SK-N-SH treated with all-trans-retinoic acid at 6 μM for 48 hours (cell line): ENCODE measurements around the gene MAFB.

ENCODE experiments used
- ARNTL ChIP-seq: fragments of 450-650 bp; formaldehyde crosslinking; IDR thresholded peaks from 2 replicates; pipeline ENCODE4 v1.5.0; 2020; ENCODE audit warnings: low read depth, mild to moderate bottlenecking, moderate library complexity, borderline replicate concordance
- ESRRG ChIP-seq: fragments of 250-450 bp; sonication (Bioruptor Pico); IDR thresholded peaks from 2 replicates; pipeline ENCODE4 v1.6.1; 2021; ENCODE audit warnings: mild to moderate bottlenecking
- ISL1 ChIP-seq: fragments of 250-450 bp; sonication (Bioruptor Pico); IDR thresholded peaks from 2 replicates; pipeline ENCODE4 v2.1.2; 2022; ENCODE audit warnings: mild to moderate bottlenecking, moderate library complexity
- PATZ1 ChIP-seq: fragments of 250-450 bp; sonication (Bioruptor Pico); IDR thresholded peaks from 2 replicates; pipeline ENCODE4 v1.8.0; 2020; ENCODE audit warnings: mild to moderate bottlenecking, moderate library complexity, borderline replicate concordance
- POU6F1 ChIP-seq: fragments of 250-450 bp; sonication (Bioruptor Pico); IDR thresholded peaks from 2 replicates; pipeline ENCODE4 v1.8.0; 2021; ENCODE audit warnings: low read depth, mild to moderate bottlenecking, moderate library complexity, borderline replicate concordance
- RARB ChIP-seq: fragments of 250-450 bp; sonication (Bioruptor Pico); IDR thresholded peaks from 2 replicates; pipeline ENCODE4 v1.8.0; 2021; ENCODE audit warnings: mild to moderate bottlenecking, moderate library complexity
- TCF4 ChIP-seq: fragments of 250-450 bp; sonication (Bioruptor Pico); IDR thresholded peaks from 2 replicates; pipeline ENCODE4 v1.8.0; 2021; ENCODE audit warnings: mild to moderate bottlenecking, moderate library complexity, borderline replicate concordance
- ZFP30 ChIP-seq: fragments of 450-650 bp; formaldehyde crosslinking; IDR thresholded peaks from 2 replicates; pipeline ENCODE4 v1.5.0; 2022; ENCODE audit warnings: mild to moderate bottlenecking, moderate library complexity
- ZNF70 ChIP-seq: fragments of 450-650 bp; formaldehyde crosslinking; IDR thresholded peaks from 2 replicates; pipeline ENCODE4 v1.5.0; 2020; ENCODE audit warnings: mild to moderate bottlenecking, moderate library complexity
- TF ChIP-seq, protein P1 (sequence below): fragments of 250-450 bp; sonication (Bioruptor Pico); IDR thresholded peaks from 2 replicates; pipeline ENCODE4 v1.5.0; 2020; ENCODE audit warnings: mild to moderate bottlenecking, moderate library complexity
- TF ChIP-seq, protein P2 (sequence below): fragments of 250-450 bp; sonication (Bioruptor Pico); IDR thresholded peaks from 2 replicates; pipeline ENCODE4 v1.5.1; 2021; ENCODE audit warnings: mild to moderate bottlenecking, moderate library complexity

DNA sequence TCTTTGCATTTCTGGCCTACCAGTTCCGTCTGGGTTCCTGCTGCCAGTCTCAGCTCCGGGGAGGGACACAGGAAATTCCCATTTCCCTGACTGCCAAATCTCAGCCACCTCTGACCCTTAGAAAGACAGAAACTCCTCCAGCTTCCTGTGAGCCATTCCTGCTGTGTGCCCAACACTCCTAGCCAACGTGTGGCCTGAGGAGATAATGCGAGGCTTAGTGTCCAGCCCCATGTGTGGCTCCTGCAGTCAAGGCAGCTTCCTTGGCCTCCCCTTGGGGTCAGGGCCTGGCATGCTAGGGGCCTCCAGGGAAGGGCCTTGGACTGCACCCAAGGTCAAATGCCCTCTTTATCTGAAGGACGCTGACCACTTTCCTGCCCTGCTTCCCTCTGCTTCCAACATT lies 45.1 kb downstream of the MAFB start:
- no peak for TF ChIP-seq POU6F1
- TF ChIP-seq ARNTL (CRISPR knock-in tag) = no peak
- TF ChIP-seq RARB (CRISPR knock-in tag) = no peak
- no peak for TF ChIP-seq ISL1 (CRISPR knock-in tag)
- no peak for TF ChIP-seq TCF4 (CRISPR knock-in tag)
- TF ChIP-seq ZFP30 (CRISPR knock-in tag) = no peak
- TF ChIP-seq ZNF70 (CRISPR knock-in tag) = no peak
- TF ChIP-seq ESRRG (CRISPR knock-in tag) = no peak
- TF ChIP-seq, protein P1, sequence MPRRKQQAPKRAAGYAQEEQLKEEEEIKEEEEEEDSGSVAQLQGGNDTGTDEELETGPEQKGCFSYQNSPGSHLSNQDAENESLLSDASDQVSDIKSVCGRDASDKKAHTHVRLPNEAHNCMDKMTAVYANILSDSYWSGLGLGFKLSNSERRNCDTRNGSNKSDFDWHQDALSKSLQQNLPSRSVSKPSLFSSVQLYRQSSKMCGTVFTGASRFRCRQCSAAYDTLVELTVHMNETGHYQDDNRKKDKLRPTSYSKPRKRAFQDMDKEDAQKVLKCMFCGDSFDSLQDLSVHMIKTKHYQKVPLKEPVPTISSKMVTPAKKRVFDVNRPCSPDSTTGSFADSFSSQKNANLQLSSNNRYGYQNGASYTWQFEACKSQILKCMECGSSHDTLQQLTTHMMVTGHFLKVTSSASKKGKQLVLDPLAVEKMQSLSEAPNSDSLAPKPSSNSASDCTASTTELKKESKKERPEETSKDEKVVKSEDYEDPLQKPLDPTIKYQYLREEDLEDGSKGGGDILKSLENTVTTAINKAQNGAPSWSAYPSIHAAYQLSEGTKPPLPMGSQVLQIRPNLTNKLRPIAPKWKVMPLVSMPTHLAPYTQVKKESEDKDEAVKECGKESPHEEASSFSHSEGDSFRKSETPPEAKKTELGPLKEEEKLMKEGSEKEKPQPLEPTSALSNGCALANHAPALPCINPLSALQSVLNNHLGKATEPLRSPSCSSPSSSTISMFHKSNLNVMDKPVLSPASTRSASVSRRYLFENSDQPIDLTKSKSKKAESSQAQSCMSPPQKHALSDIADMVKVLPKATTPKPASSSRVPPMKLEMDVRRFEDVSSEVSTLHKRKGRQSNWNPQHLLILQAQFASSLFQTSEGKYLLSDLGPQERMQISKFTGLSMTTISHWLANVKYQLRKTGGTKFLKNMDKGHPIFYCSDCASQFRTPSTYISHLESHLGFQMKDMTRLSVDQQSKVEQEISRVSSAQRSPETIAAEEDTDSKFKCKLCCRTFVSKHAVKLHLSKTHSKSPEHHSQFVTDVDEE = no peak
- TF ChIP-seq PATZ1 (CRISPR knock-in tag) = no peak
- TF ChIP-seq, protein P2, sequence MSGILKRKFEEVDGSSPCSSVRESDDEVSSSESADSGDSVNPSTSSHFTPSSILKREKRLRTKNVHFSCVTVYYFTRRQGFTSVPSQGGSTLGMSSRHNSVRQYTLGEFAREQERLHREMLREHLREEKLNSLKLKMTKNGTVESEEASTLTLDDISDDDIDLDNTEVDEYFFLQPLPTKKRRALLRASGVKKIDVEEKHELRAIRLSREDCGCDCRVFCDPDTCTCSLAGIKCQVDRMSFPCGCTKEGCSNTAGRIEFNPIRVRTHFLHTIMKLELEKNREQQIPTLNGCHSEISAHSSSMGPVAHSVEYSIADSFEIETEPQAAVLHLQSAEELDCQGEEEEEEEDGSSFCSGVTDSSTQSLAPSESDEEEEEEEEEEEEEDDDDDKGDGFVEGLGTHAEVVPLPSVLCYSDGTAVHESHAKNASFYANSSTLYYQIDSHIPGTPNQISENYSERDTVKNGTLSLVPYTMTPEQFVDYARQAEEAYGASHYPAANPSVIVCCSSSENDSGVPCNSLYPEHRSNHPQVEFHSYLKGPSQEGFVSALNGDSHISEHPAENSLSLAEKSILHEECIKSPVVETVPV (CRISPR knock-in tag) = no peak
